ENCODE results near the gene CPAMD8.

Gene CPAMD8

DNA sequence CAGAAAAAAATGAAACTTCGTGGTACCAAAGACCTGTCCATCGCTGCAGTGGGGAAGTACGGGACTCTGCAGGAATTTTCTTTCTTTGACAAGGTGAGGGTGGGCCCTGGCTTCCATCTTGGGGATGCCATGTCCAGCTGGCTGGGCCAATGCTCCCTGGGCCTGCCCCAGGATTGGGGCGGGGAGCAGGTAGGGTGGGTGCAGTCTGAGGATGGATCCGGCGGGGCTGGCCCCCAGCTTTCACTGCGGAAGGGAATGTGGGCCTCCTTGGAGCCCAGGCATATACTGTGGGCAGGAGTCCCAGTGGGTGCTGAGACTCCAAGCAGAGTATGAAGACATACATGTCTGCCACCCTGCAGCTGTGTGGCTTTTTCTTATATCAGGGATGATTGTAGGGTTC is 173.5 kb downstream of the CPAMD8 start:
- WGBS (ENCODE audit: extremely low coverage, insufficient coverage, insufficient read length): no CpG with 5 or more reads among the region's 7 CpGs

DNA sequence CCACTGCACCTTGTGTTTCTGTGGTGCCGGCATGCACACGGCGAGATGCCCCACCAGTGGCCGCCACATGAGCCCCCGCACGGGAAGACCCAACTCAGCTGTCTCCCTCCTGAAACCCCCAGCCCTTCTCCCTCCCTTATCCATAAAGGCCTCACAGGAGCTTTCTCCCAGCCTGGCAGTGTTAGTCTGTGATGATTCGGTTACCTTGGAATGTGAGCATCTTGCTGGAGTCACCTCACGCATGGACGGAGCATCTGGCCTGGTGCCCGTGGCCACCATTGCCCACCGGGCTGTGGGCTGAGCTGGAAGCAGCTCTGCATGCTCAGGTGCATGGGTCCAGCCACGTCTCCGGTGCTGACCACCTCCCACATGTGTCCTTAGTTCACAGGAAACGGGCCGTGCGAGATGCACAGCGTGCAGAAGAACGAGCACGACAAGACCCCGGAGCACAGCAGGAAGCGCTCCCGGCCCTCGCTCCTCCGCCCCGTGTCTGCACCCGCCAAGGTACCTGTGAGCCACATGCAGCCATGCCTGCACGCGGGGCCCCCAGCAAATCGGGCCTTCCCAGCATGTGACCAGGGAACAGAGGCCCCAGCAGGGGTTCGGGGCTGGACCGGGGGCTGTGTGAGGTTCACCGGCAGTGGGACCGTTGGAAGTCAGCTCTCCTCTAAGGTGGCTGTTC is 175.4 kb downstream of the CPAMD8 start:
- H3K14ac ChIP-seq (ENCODE audit: low read length): no peak overlapping the region
- H3K4me2 ChIP-seq (ENCODE audit: low read length): no peak overlapping the region
- WGBS (ENCODE audit: extremely low coverage, insufficient coverage, insufficient read length): no CpG with 5 or more reads among the region's 33 CpGs
- peaks cover 5% of the 10 kb centered on the region for H3K9me3 ChIP-seq (ENCODE audit: insufficient read depth, low read depth, low read length)
- H3K79me2 ChIP-seq (ENCODE audit: control insufficient read depth, insufficient read depth, low read length, poor library complexity): no peaks in the 10 kb centered on the region
- no peak overlapping the region for H3K4me3 ChIP-seq (ENCODE audit: low read depth, low read length)
- H3K27ac ChIP-seq (ENCODE audit: low read depth, low read length): no peak overlapping the region
- H2BK5ac ChIP-seq (ENCODE audit: low read depth, low read length, poor library complexity): no peak overlapping the region
- no peak overlapping the region for H3K4ac ChIP-seq (ENCODE audit: low read depth, low read length)
- H3K36me3 ChIP-seq (ENCODE audit: control insufficient read depth in 1 of 2, insufficient read depth in 2 of 2, low read length in 2 of 2): peaks cover 71 to 84% of the 10 kb centered on the region in 2 experiments
- H3K18ac ChIP-seq (ENCODE audit: low read length): no peak overlapping the region
- H4K91ac ChIP-seq (ENCODE audit: low read depth, low read length): no peak overlapping the region
- no peaks in the 10 kb centered on the region for H3K4me1 ChIP-seq (ENCODE audit: control insufficient read depth in 1 of 2, insufficient read depth in 2 of 2, low read length in 2 of 2)
- no peak overlapping the region for H2AFZ ChIP-seq (ENCODE audit: insufficient read depth, low read length, poor library complexity)
- no peak for DNase-seq
- H2BK12ac ChIP-seq (ENCODE audit: low read length): no peak overlapping the region
- H3K79me1 ChIP-seq (ENCODE audit: low read length): no peaks in the 10 kb centered on the region
- no peak overlapping the region for H3K9ac ChIP-seq (ENCODE audit: low read length)
- H3K23ac ChIP-seq (ENCODE audit: low read length): no peak overlapping the region
- H2AK5ac ChIP-seq (ENCODE audit: low read length): no peak overlapping the region
- no peak overlapping the region for H4K8ac ChIP-seq (ENCODE audit: low read depth, low read length)
- H3K27me3 ChIP-seq (ENCODE audit: insufficient read depth, low read length): no peaks in the 10 kb centered on the region
- no peak overlapping the region for H2BK120ac ChIP-seq (ENCODE audit: insufficient read depth, low read length, poor library complexity)
- no peak overlapping the region for H4K12ac ChIP-seq (ENCODE audit: low read depth, low read length)

More for the DNA sequence above, 173.5 kb downstream of the CPAMD8 start:
- Histone ChIP-seq H3K79me1 (ENCODE audit: low read length) (no peaks in the 10 kb centered on the region), H3K9ac (ENCODE audit: low read length) (no peak overlapping the region), H2AK5ac (ENCODE audit: low read length) (no peak overlapping the region), H3K27ac (ENCODE audit: low read depth, low read length) (no peak overlapping the region), H3K79me2 (ENCODE audit: control insufficient read depth, insufficient read depth, low read length, poor library complexity) (no peaks in the 10 kb centered on the region), H3K4me1 (ENCODE audit: control insufficient read depth in 1 of 2, insufficient read depth in 2 of 2, low read length in 2 of 2) (no peaks in the 10 kb centered on the region), H3K18ac (ENCODE audit: low read length) (no peak overlapping the region), H3K4ac (ENCODE audit: low read depth, low read length) (no peak overlapping the region), H2AFZ (ENCODE audit: insufficient read depth, low read length, poor library complexity) (no peak overlapping the region), H2BK5ac (ENCODE audit: low read depth, low read length, poor library complexity) (no peak overlapping the region), H3K36me3 (ENCODE audit: control insufficient read depth in 1 of 2, insufficient read depth in 2 of 2, low read length in 2 of 2) (peaks cover 64 to 76% of the 10 kb centered on the region in 2 experiments), H2BK120ac (ENCODE audit: insufficient read depth, low read length, poor library complexity) (no peak overlapping the region), H3K4me3 (ENCODE audit: low read depth, low read length) (no peak overlapping the region), H4K91ac (ENCODE audit: low read depth, low read length) (no peak overlapping the region), H3K23ac (ENCODE audit: low read length) (no peak overlapping the region), H4K12ac (ENCODE audit: low read depth, low read length) (no peak overlapping the region), H3K27me3 (ENCODE audit: insufficient read depth, low read length) (no peaks in the 10 kb centered on the region), H2BK12ac (ENCODE audit: low read length) (no peak overlapping the region), H3K9me3 (ENCODE audit: insufficient read depth, low read depth, low read length) (peaks cover 5% of the 10 kb centered on the region), H3K14ac (ENCODE audit: low read length) (no peak overlapping the region), H4K8ac (ENCODE audit: low read depth, low read length) (no peak overlapping the region), H3K4me2 (ENCODE audit: low read length) (no peak overlapping the region)
- DNase-seq: no peak

GRCh38 chr19:16850133-16850532 is 176.5 kb downstream of the CPAMD8 start:
- H4K12ac ChIP-seq (ENCODE audit: low read depth, low read length): no peak overlapping the region
- no peak overlapping the region for H2BK120ac ChIP-seq (ENCODE audit: insufficient read depth, low read length, poor library complexity)
- no peak overlapping the region for H2AK5ac ChIP-seq (ENCODE audit: low read length)
- no peak overlapping the region for H3K4me2 ChIP-seq (ENCODE audit: low read length)
- H3K27me3 ChIP-seq (ENCODE audit: insufficient read depth, low read length): no peaks in the 10 kb centered on the region
- WGBS (ENCODE audit: extremely low coverage, insufficient coverage, insufficient read length): no CpG with 5 or more reads among the region's 4 CpGs
- H2AFZ ChIP-seq (ENCODE audit: insufficient read depth, low read length, poor library complexity): no peak overlapping the region
- H3K36me3 ChIP-seq (ENCODE audit: control insufficient read depth in 1 of 2, insufficient read depth in 2 of 2, low read length in 2 of 2): peaks cover 76 to 88% of the 10 kb centered on the region in 2 experiments
- H3K18ac ChIP-seq (ENCODE audit: low read length): no peak overlapping the region
- H3K4ac ChIP-seq (ENCODE audit: low read depth, low read length): no peak overlapping the region
- H4K91ac ChIP-seq (ENCODE audit: low read depth, low read length): no peak overlapping the region
- no peak for DNase-seq
- H3K27ac ChIP-seq (ENCODE audit: low read depth, low read length): no peak overlapping the region
- no peak overlapping the region for H4K8ac ChIP-seq (ENCODE audit: low read depth, low read length)
- H2BK12ac ChIP-seq (ENCODE audit: low read length): no peak overlapping the region
- no peaks in the 10 kb centered on the region for H3K4me1 ChIP-seq (ENCODE audit: control insufficient read depth in 1 of 2, insufficient read depth in 2 of 2, low read length in 2 of 2)
- H3K9me3 ChIP-seq (ENCODE audit: insufficient read depth, low read depth, low read length): peaks cover 5% of the 10 kb centered on the region
- H3K23ac ChIP-seq (ENCODE audit: low read length): no peak overlapping the region
- H3K9ac ChIP-seq (ENCODE audit: low read length): no peak overlapping the region
- no peak overlapping the region for H3K14ac ChIP-seq (ENCODE audit: low read length)
- no peak overlapping the region for H2BK5ac ChIP-seq (ENCODE audit: low read depth, low read length, poor library complexity)
- H3K79me2 ChIP-seq (ENCODE audit: control insufficient read depth, insufficient read depth, low read length, poor library complexity): no peaks in the 10 kb centered on the region
- H3K79me1 ChIP-seq (ENCODE audit: low read length): no peaks in the 10 kb centered on the region
- H3K4me3 ChIP-seq (ENCODE audit: low read depth, low read length): no peak overlapping the region

- Histone ChIP-seq H3K27ac (ENCODE audit: low read depth, low read length) (no peak overlapping the region), H3K4me2 (ENCODE audit: low read length) (no peak overlapping the region), H2BK120ac (ENCODE audit: insufficient read depth, low read length, poor library complexity) (no peak overlapping the region), H3K9me3 (ENCODE audit: insufficient read depth, low read depth, low read length) (peaks cover 5% of the 10 kb centered on the region), H3K14ac (ENCODE audit: low read length) (no peak overlapping the region), H2AK5ac (ENCODE audit: low read length) (no peak overlapping the region), H4K91ac (ENCODE audit: low read depth, low read length) (no peak overlapping the region), H3K79me2 (ENCODE audit: control insufficient read depth, insufficient read depth, low read length, poor library complexity) (no peaks in the 10 kb centered on the region), H3K18ac (ENCODE audit: low read length) (no peak overlapping the region), H3K4me3 (ENCODE audit: low read depth, low read length) (no peak overlapping the region), H3K27me3 (ENCODE audit: insufficient read depth, low read length) (no peaks in the 10 kb centered on the region), H2BK5ac (ENCODE audit: low read depth, low read length, poor library complexity) (no peak overlapping the region), H2BK12ac (ENCODE audit: low read length) (no peak overlapping the region), H3K4me1 (ENCODE audit: control insufficient read depth in 1 of 2, insufficient read depth in 2 of 2, low read length in 2 of 2) (no peaks in the 10 kb centered on the region), H3K36me3 (ENCODE audit: control insufficient read depth in 1 of 2, insufficient read depth in 2 of 2, low read length in 2 of 2) (peaks cover 79 to 89% of the 10 kb centered on the region in 2 experiments), H2AFZ (ENCODE audit: insufficient read depth, low read length, poor library complexity) (no peak overlapping the region), H4K12ac (ENCODE audit: low read depth, low read length) (no peak overlapping the region), H3K79me1 (ENCODE audit: low read length) (no peaks in the 10 kb centered on the region), H3K23ac (ENCODE audit: low read length) (no peak overlapping the region), H4K8ac (ENCODE audit: low read depth, low read length) (no peak overlapping the region), H3K4ac (ENCODE audit: low read depth, low read length) (no peak overlapping the region), H3K9ac (ENCODE audit: low read length) (no peak overlapping the region)
- no peak for DNase-seq
- no CpG with 5 or more reads among the region's 1 CpG for WGBS (ENCODE audit: extremely low coverage, insufficient coverage, insufficient read length)
Observed at GRCh38 chr19:16849168-16849567, 177.4 kb downstream of the CPAMD8 start.
